OCI-M2 (cell line): ENCODE data around the gene VRTN.

Experiments used
- DNase-seq: peaks from one replicate; lab custom pipeline; 2025; ENCODE audit not compliant: unreplicated experiment; lab: John Stamatoyannopoulos, UW

Gene VRTN

DNA sequence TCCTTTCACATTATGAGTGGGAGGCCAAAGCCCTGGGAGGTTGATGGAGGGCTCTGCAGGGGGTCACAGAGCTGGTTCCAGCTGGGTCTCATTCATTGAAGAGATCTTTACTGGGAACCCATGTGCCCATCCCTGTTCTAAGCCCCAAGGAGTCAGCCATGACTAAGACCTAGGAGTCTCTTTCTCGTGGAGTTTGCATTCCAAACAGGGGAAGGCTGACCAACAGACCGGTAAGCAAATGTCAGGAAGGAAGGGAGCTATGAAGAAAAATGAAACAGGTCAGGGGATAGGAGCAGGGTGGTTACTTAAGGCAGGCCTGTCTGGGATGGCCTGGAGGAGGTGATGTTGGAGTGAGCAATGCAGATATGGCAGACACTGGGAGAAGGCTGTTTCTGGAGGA, 46.3 kb downstream of the VRTN start:
- no peak for DNase-seq

DNA sequence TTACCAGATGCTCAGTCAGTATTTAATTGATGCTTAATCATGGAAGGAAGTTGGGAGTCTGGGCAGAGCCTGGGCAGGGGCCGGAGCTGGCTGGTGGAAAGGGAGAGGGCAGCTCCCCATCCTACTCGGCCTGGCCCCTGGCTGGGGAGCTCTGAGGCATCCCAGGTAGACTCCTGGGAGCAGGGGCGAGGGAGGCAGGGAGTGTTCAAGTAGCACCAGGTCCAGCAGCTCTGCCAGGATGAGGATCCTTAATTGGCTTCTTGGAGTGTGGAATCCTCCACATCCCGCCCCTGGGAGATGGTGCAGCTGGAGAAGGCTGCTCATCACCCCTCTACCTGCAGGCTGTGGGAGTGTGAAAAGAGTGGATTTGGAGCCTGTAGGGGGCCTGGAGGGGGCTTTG, 46.8 kb downstream of the VRTN start:
- DNase-seq, result no peak

DNA sequence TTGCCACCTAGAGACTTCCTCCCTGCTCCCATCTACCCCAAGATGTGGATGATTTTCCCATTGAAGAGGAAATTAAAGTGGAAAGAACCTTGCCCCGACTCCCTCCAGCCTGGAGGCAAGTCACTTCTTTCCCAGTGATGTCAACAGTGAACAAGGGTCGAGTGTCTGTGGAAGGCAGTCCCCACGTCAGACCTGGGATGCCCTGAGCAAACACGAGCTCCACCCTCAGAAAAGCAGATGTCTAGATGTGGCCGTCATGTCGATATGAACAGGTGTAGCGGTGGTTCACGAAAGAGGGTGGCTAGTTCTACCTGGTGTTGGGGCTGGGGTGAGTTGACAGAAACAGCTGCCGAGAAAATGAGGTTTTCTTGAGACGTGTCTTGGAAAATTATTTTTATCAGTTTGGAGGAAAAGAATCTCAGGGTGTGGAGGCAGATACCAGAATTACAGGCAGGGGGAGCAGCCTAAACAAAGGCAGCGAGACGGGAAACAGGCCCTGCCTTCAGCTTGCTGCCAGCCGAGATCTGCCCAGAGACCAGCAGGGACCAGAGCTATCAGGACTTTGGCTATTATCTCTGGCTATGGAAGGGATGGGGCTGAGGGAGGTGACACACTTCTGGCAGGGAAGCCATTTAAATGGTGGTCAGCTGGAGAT, 51.9 kb downstream of the VRTN start:
- DNase-seq, result no peak

GRCh38 chr14:74400919-74401503, 52.7 kb downstream of the VRTN start:
- DNase-seq, result no peak

DNA sequence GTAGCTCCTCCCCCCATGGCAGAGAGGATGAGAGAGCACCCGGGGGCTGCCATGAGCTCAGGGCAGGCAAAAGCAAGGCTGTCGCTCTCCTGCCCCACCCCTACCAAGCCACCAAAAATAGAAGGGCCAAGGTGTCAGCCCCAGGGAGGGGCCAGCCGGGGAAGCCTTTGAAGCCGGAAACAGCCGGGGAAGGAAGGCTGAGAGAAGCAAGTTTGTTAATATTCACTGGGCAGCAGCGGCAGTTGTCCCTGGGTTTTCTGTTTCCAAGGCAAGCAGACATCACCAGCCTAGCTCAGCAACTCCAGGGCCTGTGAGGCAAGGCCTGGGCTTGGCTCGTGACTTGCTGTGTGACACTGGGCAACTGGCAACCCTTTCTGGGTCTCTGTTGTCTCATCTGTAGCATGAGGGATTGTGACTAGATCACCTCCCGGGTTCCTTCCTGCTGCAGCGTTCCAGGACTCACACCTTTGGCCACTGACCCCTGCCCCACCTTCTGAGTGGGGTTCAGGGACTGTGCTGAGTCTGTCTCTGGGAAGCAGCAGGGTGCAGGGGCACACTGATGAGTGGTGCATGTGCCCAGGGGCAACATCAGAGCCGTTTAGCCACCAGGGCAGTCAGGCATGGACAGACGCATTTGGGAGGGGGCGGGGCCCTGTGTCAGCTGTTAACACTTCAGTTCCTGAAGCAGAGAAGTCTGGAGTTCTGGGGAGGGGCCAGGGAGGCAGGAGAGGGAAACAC, 53.4 kb downstream of the VRTN start:
- DNase-seq, result no peak

DNA sequence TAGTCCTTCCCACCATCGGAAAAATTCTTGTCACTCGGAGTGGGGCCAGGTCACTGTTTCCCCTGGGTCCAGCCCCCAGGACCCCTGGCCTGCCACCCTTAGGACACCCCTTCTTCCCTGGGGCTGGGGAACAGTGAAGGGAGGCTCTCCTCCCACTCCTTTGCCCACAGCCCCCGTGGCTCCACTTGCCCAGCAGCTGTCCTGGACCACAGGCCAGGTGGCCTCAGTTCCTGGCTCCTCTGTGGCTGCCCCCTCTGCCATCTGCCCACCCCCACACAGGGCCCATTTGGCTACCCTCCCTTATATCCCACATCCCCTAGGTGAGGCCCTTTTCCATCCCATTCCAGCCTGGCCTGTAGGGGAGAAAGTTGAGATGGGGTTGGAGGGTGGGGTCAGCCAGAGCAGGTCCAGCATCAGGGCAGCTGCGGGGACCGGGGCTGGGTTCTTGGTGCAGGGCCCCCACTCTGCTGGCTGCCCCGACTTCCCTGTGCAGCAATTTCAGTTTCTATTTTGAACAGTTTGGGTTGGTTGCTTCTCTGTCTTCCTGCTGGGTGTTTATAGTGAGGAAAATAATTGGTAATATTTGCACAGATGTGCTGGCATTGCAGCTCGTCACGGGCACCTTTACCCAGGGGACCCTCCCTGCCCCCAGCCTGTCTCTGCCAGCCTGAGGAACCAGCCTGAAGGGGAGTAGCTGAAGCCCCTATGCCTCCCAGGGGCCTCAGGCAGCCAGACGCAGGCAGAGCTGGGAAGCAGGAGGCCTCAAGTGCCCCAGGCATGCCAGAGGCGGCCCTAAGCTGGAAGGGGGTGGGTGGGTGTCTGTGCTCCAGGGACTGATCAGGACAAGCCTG, 54.4 kb downstream of the VRTN start:
- no peak for DNase-seq

DNA sequence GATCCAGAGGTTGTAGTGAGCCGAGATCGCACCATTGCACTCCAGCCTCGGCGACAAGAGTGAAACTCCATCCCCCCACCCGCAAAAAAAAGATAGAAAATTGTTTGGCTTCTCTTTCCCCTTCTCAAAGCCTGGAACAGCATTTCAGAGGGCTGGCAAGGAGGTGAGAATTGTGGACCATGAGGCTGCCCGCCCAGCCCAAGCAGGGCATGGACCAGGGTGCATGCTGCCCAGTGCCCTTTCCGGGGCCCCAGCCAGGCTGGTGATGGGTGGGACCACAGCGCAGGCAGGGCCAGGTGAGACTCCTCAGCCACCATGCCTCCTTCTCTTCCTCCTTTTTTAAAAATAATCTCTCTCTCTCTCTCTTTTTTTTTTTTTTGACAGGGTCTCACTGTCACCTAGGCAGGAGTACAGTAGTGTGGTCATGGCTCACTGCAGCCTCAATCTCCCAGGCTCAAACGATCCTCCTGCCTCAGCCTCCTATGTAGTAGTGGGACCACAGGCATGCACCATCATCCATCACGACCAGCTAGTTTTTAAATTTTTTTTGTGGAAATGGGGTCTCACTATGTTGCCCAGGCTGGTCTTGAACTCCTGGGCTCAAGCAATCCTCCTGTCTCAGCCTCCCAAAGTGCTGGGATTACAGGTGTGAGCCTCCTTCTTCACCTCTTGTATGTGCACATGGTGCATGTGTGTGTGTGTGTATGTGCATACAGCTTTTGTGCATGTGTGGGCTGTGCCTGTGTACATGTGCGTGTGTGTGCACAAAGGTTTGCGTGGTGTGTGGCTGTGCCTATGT, 55.5 kb downstream of the VRTN start:
- no peak for DNase-seq

GRCh38 chr14:74404435-74404834, 56.2 kb downstream of the VRTN start:
- DNase-seq, result no peak

DNA sequence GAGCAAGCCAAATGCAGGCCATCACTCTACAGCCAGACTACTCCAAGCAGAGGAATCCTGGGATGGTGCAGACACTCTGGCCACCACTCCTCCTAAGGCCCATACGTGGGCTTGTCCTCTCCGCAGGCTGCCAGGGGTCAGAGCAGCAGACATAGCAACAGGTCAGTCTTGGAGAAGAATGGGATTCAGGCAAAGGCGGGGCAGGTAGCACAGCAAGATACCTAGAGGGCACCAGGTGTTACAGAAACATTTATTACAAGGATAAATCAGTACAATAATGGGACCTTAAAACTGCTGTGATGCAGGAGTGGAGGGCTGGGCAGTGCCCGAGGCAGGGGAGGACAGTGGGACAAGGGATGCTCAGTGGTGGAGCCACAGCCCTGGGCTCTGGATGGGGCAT, 57.4 kb downstream of the VRTN start:
- DNase-seq, result no peak

DNA sequence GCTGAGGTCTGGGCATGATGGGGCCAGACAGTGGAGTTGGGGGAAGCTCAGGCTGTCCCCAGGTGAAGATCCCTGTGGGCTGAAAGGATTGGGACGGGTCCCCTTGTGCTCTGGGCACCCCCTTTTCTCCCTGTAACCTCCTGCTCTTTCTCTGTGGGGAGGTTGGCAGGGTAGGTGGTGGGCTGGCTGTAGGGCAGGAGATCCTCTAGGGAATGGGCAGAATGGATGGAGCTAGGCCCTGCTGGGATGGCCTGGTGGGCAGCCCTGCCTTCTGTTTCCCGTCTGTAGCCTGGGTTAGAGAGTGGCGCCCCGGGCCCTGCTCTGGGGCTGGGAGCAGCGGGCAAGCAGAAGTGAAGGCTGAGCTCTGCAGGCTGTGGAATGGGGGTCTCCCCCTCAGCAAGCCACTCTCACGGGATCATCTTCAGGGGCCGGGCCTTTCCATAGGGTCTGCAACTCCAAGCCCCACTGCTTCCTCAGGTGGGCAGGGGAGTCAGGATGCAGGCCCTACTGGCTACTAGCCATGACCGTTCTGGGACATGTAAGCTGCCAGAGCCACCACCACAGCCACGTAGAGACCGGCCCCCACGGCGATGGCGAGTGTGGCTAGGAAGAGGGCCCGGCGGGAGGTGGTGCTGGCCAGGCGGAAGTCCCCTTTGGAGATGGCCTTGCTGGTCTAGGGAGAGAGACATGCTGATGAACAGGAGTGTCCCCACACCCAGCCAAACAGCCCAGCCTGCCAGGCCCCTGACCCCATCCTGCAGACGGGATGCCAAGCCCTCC, 58.9 kb downstream of the VRTN start:
- DNase-seq, result no peak

DNA sequence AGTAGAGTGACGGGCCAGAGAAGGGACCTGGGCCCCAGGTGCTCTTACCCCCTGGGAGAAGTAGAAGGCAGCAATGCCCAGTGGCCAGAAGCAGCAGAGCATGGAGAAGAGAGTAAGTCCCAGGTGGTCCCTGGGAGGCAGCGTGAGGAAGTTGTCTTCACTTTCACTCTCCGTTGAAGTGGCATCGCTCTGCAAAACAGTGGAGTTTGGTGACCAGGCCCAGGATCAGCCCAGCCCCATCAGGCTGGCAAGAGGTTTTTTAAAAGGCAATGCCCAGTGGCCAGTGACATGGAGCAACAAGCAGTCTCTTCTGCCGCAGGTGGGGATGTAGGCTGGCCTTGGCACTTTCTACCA, 59.5 kb downstream of the VRTN start:
- DNase-seq, result no peak

DNA sequence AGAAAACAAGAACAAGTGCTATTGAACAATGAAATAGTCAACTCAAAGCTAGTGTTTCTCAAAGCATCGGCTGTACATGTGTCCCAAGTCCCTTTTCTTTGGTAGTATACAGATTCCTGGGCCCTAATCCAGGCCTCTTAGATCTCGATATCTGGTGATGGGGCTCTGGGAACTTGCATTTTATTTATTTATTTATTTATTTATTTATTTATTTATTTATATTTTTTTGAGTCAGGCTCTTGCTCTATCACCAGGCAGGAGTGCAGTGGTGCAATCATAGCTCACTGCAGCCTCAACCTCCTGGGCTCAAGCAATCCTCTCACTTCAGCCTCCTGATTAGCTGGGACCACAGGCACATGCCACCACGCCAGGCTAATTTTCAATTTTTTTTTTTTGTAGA, 60.6 kb downstream of the VRTN start:
- DNase-seq, result no peak

GRCh38 chr14:74409441-74409840, 61.2 kb downstream of the VRTN start:
- DNase-seq, result no peak
